ENCODE results near the gene UTF1. TPM values are rescaled to one million over a fixed set of nuclear protein-coding genes. Genes with fewer than 3 reads are reported as not detected.

UTF1 gene
- polyA plus RNA-seq, 1 experiment = not detected

- ChIA-PET POLR2A (no interaction called here), CTCF (no interaction called here)
- Histone ChIP-seq H3K4me3 (ENCODE audit: low read depth, low read length) (no peak overlapping the region), H3K36me3 (ENCODE audit: control insufficient read depth, insufficient read depth, low read length) (no peaks in the 10 kb centered on the region; the same call in 1 of the 2 replicates), H3K27me3 (ENCODE audit: control insufficient read depth, insufficient read depth, low read length) (no peaks in the 10 kb centered on the region)
- DNase-seq (ENCODE audit: low read depth) = no peak
- TF ChIP-seq, protein P1, sequence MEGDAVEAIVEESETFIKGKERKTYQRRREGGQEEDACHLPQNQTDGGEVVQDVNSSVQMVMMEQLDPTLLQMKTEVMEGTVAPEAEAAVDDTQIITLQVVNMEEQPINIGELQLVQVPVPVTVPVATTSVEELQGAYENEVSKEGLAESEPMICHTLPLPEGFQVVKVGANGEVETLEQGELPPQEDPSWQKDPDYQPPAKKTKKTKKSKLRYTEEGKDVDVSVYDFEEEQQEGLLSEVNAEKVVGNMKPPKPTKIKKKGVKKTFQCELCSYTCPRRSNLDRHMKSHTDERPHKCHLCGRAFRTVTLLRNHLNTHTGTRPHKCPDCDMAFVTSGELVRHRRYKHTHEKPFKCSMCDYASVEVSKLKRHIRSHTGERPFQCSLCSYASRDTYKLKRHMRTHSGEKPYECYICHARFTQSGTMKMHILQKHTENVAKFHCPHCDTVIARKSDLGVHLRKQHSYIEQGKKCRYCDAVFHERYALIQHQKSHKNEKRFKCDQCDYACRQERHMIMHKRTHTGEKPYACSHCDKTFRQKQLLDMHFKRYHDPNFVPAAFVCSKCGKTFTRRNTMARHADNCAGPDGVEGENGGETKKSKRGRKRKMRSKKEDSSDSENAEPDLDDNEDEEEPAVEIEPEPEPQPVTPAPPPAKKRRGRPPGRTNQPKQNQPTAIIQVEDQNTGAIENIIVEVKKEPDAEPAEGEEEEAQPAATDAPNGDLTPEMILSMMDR (IDR thresholded peaks at IDR 0.05; ENCODE audit: insufficient read depth, low read depth, low read length) = no peak
These were observed 43.6 kb downstream of the UTF1 start for GRCh38 chr10:133273534-133274143.

DNA sequence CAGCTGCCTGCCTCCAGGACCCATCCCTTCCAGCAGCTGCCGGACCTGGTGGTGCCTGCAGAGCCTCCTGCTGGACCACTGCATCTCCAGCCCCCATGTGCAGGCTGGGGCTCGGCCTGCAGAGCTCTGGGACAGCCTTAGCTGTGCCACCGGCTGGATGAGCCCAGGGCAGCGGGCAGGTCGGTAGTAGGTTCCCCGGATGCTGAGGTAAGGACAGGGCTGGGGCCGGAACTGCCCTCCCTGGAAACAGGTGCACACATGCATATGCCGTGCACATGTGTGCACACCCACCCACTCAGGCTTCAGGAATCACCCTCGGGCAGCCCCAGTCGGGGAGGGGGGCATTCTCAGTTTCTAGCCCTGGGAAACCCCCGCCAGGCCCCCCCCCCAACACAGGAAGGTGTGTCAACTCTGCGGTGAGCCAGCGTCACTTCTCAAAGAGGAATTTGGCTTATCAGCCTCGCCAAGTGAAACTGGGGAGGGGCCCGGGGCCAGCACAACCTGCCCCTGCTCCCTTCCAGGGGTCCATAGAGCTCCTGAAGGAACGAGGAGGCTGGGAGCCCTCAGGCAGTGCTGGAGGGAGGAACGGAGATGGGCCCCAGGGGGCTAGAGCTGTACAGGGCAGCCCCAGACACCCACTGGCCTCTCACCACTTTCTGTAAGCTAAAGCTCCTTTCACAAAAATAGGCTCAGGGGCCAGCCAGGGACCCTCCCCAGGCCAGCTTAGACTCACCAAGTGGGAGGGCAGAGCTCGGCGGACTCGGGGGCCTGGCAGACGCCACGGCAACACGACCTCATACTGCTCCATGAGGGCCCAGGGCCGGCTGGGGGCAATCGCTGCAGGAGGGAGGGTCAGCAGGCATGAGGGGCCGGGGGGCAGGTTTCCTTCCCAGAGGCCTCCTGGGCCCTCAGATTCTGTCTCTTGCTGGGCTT is 45.0 kb downstream of the UTF1 start:
- Histone ChIP-seq H3K36me3 (ENCODE audit: control insufficient read depth, insufficient read depth, low read length) (peaks cover 7% of the 10 kb centered on the region), H3K27me3 (ENCODE audit: control insufficient read depth, insufficient read depth, low read length) (no peaks in the 10 kb centered on the region), H3K4me3 (ENCODE audit: low read depth, low read length) (no peak overlapping the region)
- POLR2A ChIA-PET = no interaction called here
- CTCF ChIA-PET = no interaction called here
- TF ChIP-seq, protein P1 (IDR thresholded peaks at IDR 0.05; ENCODE audit: insufficient read depth, low read depth, low read length) = no peak
- no peak for DNase-seq (ENCODE audit: low read depth)

GRCh38 chr10:133275684-133276092 is 45.7 kb downstream of the UTF1 start:
- Histone ChIP-seq H3K27me3 (ENCODE audit: control insufficient read depth, insufficient read depth, low read length) (no peaks in the 10 kb centered on the region), H3K36me3 (ENCODE audit: control insufficient read depth, insufficient read depth, low read length) (peaks cover 11% of the 10 kb centered on the region), H3K4me3 (ENCODE audit: low read depth, low read length) (no peak overlapping the region)
- no peak for DNase-seq (ENCODE audit: low read depth)
- TF ChIP-seq, protein P1 (IDR thresholded peaks at IDR 0.05; ENCODE audit: insufficient read depth, low read depth, low read length) = no peak
- CTCF ChIA-PET = interaction anchor here (1.1 kb wide), 1 partner anchor 54 kb away, joined by 3 read pairs; no protein-coding TSS in a partner anchor
- POLR2A ChIA-PET = no interaction called here

DNA sequence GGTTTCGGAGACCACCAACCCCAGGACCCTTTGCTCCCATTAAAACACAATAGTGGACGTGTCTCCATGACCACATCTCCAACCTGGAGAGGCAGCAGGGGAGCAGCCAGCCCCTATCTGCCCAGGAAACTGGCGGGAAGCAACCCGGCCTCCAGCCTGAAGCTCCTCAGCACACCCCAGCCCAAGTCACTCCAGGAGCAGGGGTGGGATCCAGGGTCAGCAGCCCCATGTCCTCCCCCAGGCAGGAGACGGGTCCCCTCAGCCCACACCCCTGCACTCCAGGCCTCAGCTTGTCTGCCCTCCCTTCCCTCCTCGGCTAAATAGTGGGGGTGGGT is 46.0 kb downstream of the UTF1 start:
- ChIA-PET POLR2A (no interaction called here), CTCF (interaction anchor here (1.1 kb wide), 1 partner anchor 53 kb away, joined by 3 read pairs; no protein-coding TSS in a partner anchor)
- Histone ChIP-seq H3K27me3 (ENCODE audit: control insufficient read depth, insufficient read depth, low read length) (no peaks in the 10 kb centered on the region), H3K4me3 (ENCODE audit: low read depth, low read length) (no peak overlapping the region), H3K36me3 (ENCODE audit: control insufficient read depth, insufficient read depth, low read length) (peaks cover 12% of the 10 kb centered on the region)
- TF ChIP-seq, protein P1 (IDR thresholded peaks at IDR 0.05; ENCODE audit: insufficient read depth, low read depth, low read length) = no peak
- no peak for DNase-seq (ENCODE audit: low read depth)

- CTCF ChIA-PET = interaction anchor here (1.1 kb wide), 1 partner anchor 53 kb away, joined by 3 read pairs; no protein-coding TSS in a partner anchor
- no peak for DNase-seq (ENCODE audit: low read depth)
- H3K4me3 ChIP-seq (ENCODE audit: low read depth, low read length) = no peak within 1 kb of the TSS
- H3K27me3 ChIP-seq (ENCODE audit: control insufficient read depth, insufficient read depth, low read length) = no peaks in the 10 kb centered on the region
- TF ChIP-seq, protein P1 (IDR thresholded peaks at IDR 0.05; ENCODE audit: insufficient read depth, low read depth, low read length) = no peak
- peaks cover 16% of the 10 kb centered on the region for H3K36me3 ChIP-seq (ENCODE audit: control insufficient read depth, insufficient read depth, low read length)
- POLR2A ChIA-PET = no interaction called here
These were observed 46.6 kb downstream of the UTF1 start, which contains the start of gene ADAM8 for GRCh38 chr10:133276435-133277201. Gene ADAM8 (minus strand): TSS chr10:133276868. CDS start chr10:133276817, 51 bp downstream.
